IMR-90 (cell line): Measurements from ENCODE around the gene ERRFI1.

Experiments
- CEBPB ChIP-seq: IDR thresholded peaks from 2 replicates; pipeline ENCODE4 v1.6.1; 2012; ENCODE audit warnings: low read depth, low read length, improper control_type of control experiment
- CHD1 ChIP-seq: IDR thresholded peaks from 2 replicates; pipeline ENCODE4 v1.6.1; 2012; ENCODE audit warnings: low read depth, low read length, improper control_type of control experiment
- FOS ChIP-seq: fragments of 150-350 bp; IDR thresholded peaks from 2 replicates; pipeline ENCODE4 v1.6.1; 2016; ENCODE audit warnings: low read depth, low read length
- MAFK ChIP-seq: IDR thresholded peaks from 2 replicates; pipeline ENCODE4 v1.6.1; 2012; ENCODE audit warnings: low read depth, low read length, improper control_type of control experiment
- MXI1 ChIP-seq: IDR thresholded peaks from 2 replicates; pipeline ENCODE4 v1.6.1; 2012; ENCODE audit warnings: low read depth, mild to moderate bottlenecking, low read length, moderate library complexity, borderline replicate concordance
- POLR2A ChIP-seq: IDR thresholded peaks from 2 replicates; pipeline ENCODE4 v1.6.1; 2012; ENCODE audit warnings: mild to moderate bottlenecking, low read depth, low read length
- RAD21 ChIP-seq: IDR thresholded peaks from 2 replicates; pipeline ENCODE4 v1.6.1; 2012; ENCODE audit warnings: low read length, improper control_type of control experiment
- RFX5 ChIP-seq: IDR thresholded peaks from 2 replicates; pipeline ENCODE4 v1.8.0; 2012; ENCODE audit warnings: low read depth, mild to moderate bottlenecking, low read length, moderate library complexity
- SMC3 ChIP-seq: fragments of 150-350 bp; IDR thresholded peaks from 2 replicates; pipeline ENCODE4 v1.6.1; 2016; ENCODE audit warnings: low read depth, mild to moderate bottlenecking, antibody characterized with exemption, low read length, moderate library complexity
- TF ChIP-seq, protein P1 (sequence below): conservative IDR thresholded peaks from 2 replicates; pipeline ENCODE4 v1.5.1; 2012; ENCODE audit warnings: mild to moderate bottlenecking, low read depth, low read length, improper control_type of control experiment
- TF ChIP-seq, protein P2 (sequence below): fragments of 150-350 bp; IDR thresholded peaks from 2 replicates; pipeline ENCODE4 v1.6.1; 2017; ENCODE audit warnings: mild to moderate bottlenecking, antibody characterized with exemption, low read length, low read depth
- TF ChIP-seq, protein P3 (sequence below): fragments of 150-350 bp; IDR thresholded peaks from 2 replicates; pipeline ENCODE4 v1.6.1; 2016; ENCODE audit warnings: low read depth, mild to moderate bottlenecking, low read length, moderate library complexity, borderline replicate concordance

DNA sequence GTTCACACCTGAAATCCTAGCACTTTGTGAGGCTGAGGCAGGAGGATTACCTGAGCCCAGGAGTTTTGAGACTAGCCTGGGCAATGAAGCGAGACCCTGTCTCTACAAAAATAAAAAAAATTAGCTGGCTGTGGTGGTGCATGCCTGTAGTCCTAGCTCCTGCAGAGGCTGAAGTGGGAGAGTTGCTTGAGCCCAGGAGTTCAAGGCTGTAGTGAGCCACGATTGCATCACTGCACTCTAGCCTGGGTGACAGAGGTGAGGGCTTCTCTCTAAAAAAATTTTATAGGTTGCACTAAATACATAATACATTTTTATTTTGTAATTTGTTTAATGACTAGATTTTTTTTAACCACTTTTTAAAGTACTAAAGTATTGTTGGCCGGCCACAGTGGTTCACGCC lies 58.5 kb downstream of the ERRFI1 start:
- TF ChIP-seq POLR2A (no peak), SMC3 (no peak), FOS (no peak), CEBPB (no peak), RFX5 (no peak), RAD21 (no peak), MAFK (no peak), CHD1 (no peak), MXI1 (no peak)
- TF ChIP-seq, protein P1, sequence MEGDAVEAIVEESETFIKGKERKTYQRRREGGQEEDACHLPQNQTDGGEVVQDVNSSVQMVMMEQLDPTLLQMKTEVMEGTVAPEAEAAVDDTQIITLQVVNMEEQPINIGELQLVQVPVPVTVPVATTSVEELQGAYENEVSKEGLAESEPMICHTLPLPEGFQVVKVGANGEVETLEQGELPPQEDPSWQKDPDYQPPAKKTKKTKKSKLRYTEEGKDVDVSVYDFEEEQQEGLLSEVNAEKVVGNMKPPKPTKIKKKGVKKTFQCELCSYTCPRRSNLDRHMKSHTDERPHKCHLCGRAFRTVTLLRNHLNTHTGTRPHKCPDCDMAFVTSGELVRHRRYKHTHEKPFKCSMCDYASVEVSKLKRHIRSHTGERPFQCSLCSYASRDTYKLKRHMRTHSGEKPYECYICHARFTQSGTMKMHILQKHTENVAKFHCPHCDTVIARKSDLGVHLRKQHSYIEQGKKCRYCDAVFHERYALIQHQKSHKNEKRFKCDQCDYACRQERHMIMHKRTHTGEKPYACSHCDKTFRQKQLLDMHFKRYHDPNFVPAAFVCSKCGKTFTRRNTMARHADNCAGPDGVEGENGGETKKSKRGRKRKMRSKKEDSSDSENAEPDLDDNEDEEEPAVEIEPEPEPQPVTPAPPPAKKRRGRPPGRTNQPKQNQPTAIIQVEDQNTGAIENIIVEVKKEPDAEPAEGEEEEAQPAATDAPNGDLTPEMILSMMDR, result no peak
- TF ChIP-seq, protein P2, sequence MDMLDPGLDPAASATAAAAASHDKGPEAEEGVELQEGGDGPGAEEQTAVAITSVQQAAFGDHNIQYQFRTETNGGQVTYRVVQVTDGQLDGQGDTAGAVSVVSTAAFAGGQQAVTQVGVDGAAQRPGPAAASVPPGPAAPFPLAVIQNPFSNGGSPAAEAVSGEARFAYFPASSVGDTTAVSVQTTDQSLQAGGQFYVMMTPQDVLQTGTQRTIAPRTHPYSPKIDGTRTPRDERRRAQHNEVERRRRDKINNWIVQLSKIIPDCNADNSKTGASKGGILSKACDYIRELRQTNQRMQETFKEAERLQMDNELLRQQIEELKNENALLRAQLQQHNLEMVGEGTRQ, result no peak
- TF ChIP-seq, protein P3, sequence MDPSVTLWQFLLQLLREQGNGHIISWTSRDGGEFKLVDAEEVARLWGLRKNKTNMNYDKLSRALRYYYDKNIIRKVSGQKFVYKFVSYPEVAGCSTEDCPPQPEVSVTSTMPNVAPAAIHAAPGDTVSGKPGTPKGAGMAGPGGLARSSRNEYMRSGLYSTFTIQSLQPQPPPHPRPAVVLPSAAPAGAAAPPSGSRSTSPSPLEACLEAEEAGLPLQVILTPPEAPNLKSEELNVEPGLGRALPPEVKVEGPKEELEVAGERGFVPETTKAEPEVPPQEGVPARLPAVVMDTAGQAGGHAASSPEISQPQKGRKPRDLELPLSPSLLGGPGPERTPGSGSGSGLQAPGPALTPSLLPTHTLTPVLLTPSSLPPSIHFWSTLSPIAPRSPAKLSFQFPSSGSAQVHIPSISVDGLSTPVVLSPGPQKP, result no peak
